ENCODE results near the gene PRRC2A.
A peak's percentile ranks its signal among the peaks of the same experiment; 100 is the strongest.

The PRRC2A gene

DNA sequence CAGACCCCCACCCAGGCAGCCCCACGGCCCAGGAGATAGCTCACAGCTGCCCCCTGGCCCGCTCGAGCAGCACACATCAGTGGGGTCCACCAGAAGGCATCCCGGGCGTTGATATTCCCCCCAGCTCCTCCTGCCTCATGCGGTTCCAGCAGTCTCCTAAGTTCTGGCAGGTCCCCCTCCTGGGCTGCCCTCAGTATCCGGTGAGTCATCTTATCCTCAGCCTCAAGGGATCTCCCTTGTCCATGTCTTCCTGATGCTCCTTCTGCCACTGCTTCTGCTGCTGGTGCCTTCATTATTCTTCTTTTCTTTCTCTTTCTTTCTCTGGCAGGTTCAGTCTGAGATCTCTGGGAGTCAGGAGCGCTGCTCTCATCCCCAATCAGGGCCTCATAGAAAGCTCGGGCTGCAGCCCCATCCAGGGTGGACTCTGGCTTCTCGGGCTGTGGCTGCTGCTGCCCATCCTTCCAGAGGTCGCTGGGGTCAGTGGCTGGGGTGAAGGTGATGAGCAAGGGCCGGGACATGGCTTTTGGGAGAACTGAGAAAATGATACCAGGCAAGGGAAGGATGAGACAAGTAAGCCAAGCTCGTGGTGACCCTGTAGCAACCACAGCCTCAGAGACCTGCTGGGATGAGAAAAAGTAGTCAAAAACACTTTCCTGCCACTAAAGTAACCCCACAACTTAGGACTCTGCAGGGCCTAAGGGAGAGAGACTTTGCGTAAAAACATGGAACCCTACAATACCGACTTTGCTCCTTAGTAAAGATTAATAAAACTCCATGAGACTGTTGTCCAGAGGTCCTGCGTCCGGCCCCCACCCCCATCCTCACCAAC is 43.7 kb downstream of the PRRC2A start:
- H3K27ac ChIP-seq = peak overlapping the region; percentile 88 to 96
- no peak for DNase-seq (ENCODE audit: low spot score)
- peak overlapping the region; percentile 82 for H3K4me3 ChIP-seq
- TF ChIP-seq CTCF (IDR thresholded peaks at IDR 0.05) = no peak

DNA sequence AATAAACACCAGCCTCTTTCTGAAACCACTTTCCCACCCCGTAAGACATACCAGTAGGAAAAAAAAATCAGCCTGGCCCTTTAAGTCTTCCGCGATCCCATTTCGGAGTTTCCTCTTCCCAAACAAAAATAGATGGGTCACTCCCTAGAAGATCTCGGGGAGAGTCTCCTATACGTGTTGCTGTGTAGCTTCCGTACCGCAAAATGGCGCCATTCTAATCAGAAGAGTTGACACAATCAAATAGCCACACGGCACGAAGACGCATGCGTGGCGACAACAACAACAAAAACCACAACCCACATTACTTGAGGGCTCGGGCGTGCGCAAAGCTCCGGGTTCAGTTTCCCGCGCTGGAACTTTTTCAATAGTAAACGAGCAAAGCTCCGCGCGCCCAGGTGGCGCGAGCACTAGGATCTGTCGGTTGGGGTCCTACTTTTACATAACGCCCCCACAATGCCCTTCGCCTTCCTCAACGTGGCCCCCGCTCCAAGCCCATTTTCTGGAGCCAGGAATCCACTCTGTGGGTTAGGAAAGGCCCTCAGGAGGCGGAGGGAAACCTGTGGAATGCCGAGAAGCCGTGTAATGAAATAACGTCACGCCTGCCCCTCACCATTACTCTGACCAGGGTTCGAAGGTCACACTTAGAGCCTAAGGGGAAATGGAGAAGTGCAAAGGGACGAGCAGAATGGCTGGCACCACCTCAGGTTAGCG is 44.4 kb downstream of the PRRC2A start, which contains the start of gene GPANK1:
Gene GPANK1 (minus strand): TSS at position 208 of the 711 bp plus-strand sequence. CDS start 519 bp downstream, outside the sequence.
- Histone ChIP-seq H3K27ac (peak within 1 kb of the TSS; percentile 88 to 96), H3K4me3 (peak within 1 kb of the TSS; percentile 82)
- no peak for TF ChIP-seq CTCF (IDR thresholded peaks at IDR 0.05)
- DNase-seq (ENCODE audit: low spot score) = peak; percentile 92

- H3K27ac ChIP-seq = peak within 1 kb of the TSS; percentile 88 to 96
- peak; percentile 100 for DNase-seq (ENCODE audit: low spot score)
- peak within 1 kb of the TSS; percentile 82 for H3K4me3 ChIP-seq
- TF ChIP-seq CTCF (IDR thresholded peaks at IDR 0.05) = no peak
Measured at GRCh38 chr6:31665501-31666336, 45.2 kb downstream of the PRRC2A start, which contains the start of gene CSNK2B. CSNK2B (plus strand) TSS chr6:31666080; CDS start chr6:31666832, 752 bp downstream.

DNA sequence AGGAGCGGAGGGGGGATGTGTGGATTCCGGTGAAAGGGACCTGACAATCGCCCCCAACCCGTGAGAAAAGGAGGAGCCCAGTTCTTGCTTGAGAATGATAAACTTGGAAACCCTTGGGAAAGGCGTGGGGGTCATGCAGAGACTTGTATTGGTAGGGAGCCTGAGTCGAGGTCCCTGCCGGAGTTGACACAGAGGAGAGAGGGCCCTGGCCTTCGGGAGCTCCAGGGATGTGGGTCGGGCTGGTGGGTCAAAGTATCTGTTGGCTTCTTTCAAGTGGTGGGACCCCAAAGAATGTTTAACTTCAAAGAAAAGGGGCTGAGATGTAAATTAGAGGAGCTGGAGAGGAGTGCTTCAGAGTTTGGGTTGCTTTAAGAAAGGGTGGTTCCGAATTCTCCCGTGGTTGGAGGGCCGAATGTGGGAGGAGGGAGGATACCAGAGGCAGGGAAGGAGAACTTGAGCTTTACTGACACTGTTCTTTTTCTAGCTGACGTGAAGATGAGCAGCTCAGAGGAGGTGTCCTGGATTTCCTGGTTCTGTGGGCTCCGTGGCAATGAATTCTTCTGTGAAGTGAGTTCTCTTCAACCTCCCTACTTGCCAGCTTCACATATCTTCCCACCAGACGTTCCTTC is 45.9 kb downstream of the PRRC2A start:
- DNase-seq (ENCODE audit: low spot score) = no peak
- H3K27ac ChIP-seq = peak overlapping the region; percentile 88 to 96
- H3K4me3 ChIP-seq = peak overlapping the region; percentile 82
- no peak for TF ChIP-seq CTCF (IDR thresholded peaks at IDR 0.05)

DNA sequence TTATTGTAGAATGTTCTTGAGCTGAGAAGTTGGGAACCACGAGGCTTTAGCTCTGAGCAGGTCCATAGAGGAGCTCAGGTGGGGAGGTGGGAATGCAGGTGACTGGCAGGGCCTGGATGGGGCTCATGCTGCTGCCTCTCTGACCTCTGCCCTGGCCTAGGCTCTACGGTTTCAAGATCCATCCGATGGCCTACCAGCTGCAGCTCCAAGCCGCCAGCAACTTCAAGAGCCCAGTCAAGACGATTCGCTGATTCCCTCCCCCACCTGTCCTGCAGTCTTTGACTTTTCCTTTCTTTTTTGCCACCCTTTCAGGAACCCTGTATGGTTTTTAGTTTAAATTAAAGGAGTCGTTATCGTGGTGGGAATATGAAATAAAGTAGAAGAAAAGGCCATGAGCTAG is 49.2 kb downstream of the PRRC2A start, which contains the start of gene LY6G5B:
Gene LY6G5B (plus strand): TSS at position 301 of the 400 bp plus-strand sequence. CDS start 975 bp downstream, outside the sequence.
- Histone ChIP-seq H3K4me3 (no peak within 1 kb of the TSS), H3K27ac (no peak within 1 kb of the TSS)
- TF ChIP-seq CTCF (IDR thresholded peaks at IDR 0.05) = no peak
- DNase-seq (ENCODE audit: low spot score) = no peak

DNA sequence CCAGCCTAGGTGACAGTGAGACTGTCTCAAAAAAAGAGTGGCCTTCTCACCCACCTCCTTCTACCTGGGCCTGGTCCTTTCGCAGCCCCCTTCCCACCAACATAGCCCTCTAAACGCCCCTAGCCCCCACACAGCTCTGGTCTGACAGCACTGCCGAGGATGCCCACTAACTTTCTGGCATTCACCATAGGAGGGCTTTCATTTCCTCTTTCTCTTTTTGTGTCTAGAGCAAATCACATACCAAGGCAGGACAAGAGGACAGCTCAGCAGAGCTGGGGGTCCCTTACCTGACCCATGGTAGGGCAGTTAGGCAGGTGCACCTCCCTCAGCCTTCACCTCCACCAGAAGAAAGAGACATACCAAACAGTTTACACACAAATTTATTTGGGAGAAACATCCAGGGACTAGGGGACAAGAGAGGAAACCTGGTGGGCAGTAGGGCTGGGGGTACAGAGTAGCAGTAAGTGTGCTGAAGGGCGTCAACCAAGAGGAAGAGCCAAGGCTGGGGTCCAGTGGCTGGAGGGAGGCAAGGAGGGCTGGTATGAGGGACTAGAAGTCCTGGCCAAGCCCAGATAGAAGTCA is 55.9 kb downstream of the PRRC2A start:
- no peak for DNase-seq (ENCODE audit: low spot score)
- TF ChIP-seq CTCF (IDR thresholded peaks at IDR 0.05) = no peak

More for the DNA sequence above, 55.9 kb downstream of the PRRC2A start:
- Histone ChIP-seq H3K27ac (no peak overlapping the region), H3K4me3 (no peak overlapping the region)
